HG02759 (cell line): ENCODE data around the gene SHC4.
"Not testable (repeated sequence)": the region's sequence is repeated elsewhere in the genome, so short reads cannot be mapped to it uniquely, and the experiment has no call there.

Experiments
- ATAC-seq: cut with Tn5 transposase; IDR thresholded peaks from one replicate; pipeline ENCODE4 v1.9.1; 2021; ENCODE audit warnings: mild to moderate bottlenecking, moderate library complexity; ENCODE audit not compliant: unreplicated experiment

The SHC4 gene

DNA sequence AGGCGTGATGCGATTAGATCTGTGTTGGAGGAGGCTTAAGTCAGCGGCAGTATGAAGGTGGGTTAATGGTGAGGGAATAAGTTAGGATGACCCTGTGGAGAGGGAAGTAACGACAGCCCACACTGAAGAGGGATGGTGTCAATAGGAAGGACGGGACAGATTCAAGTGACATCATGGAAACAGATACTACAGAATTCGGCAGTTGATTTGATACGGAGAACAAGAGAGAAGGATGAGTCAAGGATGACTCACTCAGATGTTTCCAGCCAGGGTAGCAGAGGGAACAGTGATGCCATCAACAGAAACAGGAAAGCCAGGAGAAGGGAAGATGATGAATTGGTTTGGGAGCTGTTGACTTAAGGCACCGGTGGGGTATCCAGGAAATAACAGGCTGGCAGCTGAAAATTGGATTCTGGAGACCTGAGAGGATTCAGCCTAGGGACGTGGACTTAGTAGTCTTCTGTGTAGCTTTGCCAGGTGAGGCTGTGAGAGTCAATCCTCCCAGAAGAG, 38.0 kb downstream of the SHC4 start:
- ATAC-seq = no peak

DNA sequence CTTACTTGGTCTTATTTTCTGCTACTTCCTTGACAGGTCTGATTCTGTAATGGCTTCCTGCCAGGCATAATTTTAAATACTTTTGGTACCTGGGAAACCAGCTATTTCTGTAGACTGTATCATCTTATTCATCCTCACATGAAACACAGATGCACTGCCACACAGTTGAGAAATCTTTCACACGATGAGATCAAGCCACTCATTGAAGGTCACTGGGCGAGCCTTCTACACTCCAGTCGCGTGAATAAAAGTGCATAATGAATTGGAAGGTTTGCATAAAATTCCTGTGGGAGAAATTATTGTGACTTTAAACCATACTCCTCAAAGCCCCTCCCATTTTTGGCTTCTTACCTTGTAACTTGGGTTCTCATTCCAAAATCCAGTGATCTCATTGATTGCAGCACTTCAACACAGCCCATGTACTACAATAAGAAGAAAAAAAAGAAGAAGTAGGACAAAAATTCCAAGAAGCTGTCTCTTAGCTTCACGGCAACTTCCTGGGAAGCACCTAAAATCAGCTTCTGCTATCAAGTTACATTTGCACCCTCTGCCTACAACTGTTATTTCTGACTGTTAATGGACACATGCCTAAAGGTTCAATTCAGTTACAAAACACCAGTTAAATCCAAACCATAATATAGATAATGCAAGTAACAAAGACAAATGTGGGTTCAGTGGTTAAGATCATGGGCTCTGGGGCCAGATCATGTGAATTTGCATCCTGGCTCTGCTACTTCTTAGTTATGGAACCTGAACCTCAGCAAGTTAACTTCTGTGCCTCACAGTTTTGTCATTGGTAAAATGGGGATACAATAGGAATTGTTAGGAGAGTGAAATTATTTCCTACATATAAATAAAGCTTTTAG, 39.0 kb downstream of the SHC4 start:
- no peak for ATAC-seq

DNA sequence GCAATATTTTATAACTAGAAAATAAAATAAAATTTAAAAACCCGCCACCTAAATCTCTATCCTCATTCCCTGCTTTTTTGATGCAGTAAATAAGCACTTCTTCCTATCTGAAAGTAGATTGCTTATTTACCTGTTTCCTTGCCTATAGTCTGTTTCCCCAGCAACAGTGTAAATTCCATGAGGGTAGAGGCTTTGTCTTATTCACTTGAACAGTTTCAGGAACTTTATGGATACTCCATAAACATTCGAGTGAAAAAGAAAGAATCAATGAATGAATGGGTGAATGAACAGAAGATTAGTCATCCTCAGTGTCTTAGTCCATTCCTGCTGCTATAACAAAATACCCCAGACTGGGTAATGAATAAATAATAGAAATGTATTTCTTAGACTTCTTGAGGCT, 41.7 kb downstream of the SHC4 start:
- no peak for ATAC-seq

DNA sequence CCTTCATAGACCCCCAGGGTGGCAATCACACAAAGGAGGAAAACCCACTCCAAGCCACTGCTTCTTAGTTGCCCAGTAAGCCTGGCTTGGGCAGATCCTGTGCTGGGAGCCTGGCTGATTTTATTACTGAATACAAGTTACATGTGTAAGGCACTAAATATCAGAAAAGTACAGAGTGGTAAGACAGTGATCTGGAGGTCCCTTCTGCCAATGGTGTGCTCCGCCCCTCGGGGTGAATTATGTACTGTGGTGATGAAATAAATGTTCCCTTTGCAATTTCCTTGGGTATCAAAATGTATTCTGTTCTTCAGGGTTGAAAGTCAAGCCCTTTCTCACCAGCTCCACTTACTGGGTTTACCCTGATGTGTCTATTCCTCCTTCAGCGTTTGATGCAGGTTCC, 47.0 kb downstream of the SHC4 start:
- ATAC-seq = no peak

DNA sequence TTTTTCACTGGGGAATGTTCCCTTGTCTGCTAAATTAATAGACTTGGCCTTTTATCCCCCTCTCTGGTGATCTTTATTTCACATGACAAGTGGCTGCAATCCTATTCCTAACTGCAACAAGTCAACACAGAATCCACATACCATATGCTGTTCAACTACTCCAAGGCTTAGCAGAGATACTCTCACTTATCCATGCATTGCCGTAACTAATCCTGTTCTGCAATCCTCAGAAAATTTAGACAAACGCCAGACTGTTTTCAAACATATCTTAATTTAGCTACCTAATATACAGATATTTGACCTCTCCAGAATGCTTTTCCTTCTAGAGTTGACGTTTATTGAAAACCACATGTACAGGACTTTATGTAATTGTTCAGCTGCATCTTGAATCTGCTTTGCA, 47.9 kb downstream of the SHC4 start:
- no peak for ATAC-seq

DNA sequence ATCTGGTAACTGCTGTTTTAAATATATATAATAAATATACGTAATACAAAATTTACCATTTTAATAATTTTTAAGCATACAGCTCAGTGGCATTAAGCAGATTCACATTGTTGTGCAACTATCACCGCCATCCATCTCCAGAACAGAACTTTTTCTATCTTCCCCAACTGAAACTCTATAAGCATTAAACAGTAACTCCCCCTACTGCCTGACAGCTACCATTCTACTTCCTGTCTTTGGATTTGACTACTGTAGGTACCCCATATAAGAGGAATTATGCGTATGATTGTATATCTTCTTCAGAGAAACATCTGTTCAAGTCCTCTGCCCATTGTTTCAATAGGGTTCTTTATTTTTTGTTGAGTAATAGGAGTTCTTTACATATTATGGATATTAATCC, 49.0 kb downstream of the SHC4 start:
- no peak for ATAC-seq

DNA sequence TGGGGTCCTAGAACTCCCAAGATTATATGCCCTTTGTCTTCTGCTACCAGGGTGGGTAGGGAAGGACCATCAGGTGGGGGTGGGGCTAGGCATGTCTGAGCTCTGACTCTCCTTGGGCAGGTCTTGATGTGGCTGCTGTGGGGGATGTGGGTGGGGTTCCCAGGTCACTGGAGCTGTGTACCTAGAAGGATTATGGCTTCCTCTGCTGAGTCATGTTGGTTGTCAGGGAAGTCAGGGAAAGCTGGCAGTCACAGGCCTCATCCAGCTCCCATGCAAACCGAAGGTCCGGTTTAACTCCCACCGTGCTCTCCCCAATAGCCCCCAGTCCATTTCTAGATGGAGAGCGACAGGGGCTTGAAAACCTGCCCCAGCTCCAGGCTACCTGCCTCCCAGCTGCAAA, 50.6 kb downstream of the SHC4 start:
- no peak for ATAC-seq

DNA sequence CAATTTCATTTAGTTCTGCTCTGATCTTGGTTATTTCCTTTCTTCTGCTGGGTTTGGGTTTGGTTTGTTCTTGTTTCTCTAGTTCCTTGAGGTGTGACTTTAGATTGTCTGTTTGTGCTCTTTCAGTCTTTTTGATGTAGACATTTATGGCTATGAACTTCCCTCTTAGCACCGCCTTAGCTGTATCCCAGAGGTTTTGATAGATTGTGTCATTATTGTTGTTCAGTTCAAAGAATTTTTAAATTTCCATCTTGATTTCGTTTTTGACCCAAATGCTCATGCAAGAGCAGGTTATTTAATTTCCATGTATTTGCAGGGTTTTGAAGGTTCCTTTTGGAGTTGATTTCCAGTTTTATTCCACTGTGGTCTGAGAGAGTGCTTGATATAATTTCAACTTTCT, 53.2 kb downstream of the SHC4 start:
- not testable (repeated sequence) for ATAC-seq

DNA sequence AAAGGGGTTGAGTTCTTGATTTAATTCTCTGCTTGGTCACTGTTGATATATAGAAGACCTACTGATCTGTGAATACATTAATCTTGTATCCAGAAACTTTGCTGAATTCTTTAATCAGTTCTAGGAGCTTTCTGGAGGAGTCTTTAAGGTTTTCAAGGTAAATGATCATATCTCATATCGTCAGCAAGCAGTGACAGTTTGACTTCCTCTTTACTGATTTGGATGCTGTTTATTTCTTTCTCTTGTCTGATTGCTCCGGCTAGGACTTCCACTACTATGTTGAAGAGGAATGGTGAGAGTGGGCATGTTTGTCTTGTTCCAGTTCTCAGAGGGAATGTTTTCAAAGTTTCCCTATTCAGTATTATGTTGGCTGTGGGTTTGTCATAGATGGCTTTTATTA, 54.4 kb downstream of the SHC4 start:
- ATAC-seq = not testable (repeated sequence)

DNA sequence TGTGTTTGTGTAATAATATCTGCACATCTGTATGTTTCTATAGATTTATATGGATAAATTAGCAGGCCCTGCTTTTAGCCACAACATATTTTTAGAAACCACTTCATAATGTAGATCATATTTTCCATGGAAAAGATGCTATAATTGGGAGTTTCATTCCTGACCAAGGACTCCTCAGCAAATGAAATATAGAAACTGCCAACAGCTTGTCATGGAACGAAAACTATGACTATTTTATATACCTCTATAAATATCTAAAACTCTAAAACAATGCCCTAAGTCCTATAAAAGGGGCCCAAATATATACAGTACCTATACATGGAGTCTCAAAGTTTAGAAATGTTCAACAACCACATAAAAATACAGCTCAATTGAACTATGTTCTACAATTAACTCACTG, 57.9 kb downstream of the SHC4 start:
- no peak for ATAC-seq

DNA sequence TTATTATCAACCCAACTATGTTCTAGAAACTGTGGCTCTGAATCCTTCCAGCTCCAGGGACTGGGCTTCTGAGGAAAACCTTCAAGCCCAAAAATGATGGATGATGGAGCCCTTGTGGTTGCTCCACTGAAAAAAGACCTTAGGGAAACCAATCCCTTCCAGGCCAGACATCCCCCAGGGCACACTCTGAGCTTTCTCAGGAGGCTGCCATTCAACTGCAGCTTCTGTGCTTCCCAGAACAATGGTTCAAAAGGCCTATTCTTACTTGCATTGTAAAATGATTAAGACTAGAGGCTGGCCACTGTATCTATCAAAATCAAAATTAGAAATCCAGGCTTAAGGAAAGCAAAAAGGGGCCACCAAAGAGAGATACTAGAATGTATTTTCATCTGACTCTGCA, 58.5 kb downstream of the SHC4 start:
- no peak for ATAC-seq

DNA sequence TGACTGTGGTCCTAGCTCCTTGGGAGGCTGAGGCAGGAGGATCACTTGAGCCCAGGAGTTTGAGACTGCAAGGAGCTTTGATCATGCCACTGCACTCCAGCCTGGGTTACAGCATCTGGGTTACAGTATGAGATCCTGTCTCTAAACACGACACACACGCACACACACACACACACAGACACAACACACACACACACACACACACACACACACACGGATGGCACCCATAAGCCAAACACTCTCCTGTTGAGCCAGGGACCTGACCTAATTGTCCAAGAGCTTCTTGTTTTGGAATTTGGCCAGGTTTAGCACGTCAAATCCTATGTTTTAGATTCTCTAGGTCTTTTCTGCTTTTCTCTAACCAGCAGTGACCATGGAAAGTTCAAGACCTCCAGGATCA, 59.0 kb downstream of the SHC4 start:
- ATAC-seq = no peak

DNA sequence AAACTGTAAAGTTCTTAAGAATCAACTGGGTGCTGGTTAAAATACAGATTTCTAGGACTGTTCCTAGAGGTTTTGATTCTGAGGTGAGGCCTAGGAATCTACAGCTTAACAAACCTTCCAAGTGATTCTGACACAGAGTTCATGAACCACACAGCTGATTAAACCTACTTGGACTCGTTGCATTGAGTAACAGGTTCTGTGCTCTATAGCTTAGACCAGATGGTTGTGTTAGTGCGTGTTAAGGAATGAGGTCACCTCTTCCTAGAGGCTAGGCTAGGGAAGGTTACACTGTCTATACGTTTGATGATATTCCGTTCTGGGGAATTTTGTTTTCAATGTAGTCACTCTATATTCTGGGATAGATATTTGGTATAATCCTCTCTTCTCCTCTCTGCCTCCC, 63.9 kb downstream of the SHC4 start:
- no peak for ATAC-seq

DNA sequence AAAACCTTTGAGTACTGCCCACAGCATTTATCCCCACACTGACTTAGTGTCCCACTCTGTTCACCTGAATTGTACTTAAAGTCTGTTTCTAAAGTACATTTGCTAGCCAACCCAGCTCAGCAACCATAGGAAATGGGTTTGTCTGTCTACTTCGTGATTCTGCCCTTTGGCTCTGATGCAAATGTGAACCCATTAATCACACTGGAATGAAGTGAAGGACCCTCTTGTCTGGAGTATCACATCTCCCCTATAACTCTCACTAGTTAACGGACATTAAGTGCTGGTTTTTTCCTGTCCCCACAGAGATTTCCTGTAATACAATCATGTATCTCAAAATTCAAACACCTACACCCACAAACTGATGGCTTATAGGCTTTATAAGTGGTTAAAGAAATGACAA, 65.3 kb downstream of the SHC4 start:
- no peak for ATAC-seq

DNA sequence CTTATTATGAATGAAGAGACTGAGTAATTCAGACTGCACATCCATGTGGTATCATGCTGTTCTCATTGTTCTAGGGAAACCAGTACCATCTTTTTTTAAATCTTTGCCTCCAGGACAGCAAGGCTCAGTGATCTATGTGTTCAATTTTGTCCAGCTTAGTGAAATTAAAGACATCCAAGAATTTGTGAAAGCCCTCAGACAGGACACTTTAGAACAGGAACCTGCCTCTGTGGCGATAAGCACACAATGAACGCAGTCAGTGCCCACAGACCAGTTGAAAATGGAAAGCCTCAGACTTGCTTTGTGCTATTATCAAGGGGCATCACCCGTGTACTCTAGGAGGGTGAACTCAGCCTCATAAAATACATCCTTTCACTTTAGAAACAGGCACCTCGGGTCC, 65.7 kb downstream of the SHC4 start:
- no peak for ATAC-seq

DNA sequence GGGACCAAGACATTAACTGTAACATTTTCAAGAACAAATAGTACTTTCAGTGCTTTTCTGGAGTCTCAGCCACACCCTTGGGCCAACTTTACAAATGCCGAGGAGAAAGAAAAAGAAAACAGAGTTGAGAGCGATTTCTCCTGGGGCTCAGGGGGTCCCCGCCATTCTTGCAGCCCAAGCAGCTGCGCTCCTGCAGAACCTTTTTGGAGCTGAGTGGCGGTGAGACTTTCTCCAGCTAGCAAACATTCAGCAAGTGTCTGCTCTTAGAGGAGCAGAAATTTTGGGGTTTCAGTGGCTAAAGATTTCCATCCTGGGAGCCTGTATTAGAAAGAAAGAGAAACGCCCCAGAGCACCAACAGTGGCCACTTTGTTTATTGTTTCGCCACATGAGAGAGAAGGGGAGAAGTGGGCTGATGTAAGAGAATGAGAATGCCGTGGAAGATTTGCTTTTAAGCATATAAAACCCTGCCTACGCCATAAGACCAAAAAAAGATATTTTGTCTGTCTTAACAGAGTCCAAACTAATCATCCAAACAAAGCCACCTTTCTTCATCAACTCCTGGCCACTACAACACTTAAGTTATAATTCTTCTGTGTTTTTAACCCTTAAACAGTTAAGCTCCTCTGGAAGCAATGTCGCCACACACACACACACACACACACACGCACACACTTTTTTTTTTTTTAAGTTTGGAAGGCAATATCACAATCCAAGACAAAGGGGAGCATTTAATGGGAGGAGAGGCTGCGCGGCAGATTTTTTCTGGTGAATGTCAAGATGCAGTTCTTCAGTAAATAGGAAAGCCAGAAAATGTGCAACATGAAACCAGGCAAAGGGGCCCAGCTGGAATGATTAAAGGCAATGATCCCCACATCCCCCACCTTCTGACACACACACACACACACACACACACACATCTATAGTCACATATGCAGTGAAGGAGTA, 66.6 kb downstream of the SHC4 start:
- ATAC-seq = no peak

DNA sequence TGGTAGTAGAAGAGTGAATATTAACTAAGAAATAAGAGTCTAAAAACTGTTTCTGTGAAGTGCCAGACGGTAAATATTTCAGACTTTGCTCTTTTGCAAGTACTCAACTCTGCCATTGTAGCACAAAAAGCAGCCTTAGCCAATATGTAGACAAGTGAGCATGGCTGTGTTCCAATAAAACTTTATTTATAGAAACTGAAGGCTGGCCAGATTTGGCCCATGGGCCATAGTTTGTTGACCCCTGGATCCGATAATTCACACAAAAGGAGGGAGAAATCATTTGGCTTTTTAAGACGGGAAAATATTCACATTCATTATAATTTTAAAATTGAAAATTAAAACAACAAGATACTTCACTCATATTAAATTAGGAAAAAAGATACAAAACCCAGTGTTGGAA, 70.4 kb downstream of the SHC4 start:
- ATAC-seq = no peak

DNA sequence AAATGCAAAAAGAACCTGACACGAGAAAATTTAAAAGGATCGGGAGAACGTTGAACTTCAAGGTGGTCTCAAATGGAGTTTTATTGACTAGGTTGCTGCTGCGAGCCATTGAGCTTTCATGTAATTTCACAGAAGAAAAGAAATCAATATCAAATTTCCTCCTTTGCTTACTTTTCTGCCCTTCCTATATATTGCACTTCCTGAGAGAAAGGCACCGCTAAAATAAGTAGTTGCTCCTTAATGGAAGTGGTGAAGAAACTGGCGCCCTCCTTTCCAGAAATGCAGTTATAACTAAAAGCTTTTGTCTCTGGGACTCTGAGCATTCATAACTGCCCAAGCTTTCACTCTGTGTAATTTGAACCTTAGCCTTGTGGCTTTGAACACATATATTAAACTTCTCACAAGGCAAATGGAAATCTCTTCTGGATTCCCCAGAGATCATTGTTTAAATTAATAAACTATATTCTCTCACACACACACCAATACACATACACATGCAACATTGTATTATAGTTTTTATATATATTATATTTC, 72.4 kb downstream of the SHC4 start:
- ATAC-seq = no peak

DNA sequence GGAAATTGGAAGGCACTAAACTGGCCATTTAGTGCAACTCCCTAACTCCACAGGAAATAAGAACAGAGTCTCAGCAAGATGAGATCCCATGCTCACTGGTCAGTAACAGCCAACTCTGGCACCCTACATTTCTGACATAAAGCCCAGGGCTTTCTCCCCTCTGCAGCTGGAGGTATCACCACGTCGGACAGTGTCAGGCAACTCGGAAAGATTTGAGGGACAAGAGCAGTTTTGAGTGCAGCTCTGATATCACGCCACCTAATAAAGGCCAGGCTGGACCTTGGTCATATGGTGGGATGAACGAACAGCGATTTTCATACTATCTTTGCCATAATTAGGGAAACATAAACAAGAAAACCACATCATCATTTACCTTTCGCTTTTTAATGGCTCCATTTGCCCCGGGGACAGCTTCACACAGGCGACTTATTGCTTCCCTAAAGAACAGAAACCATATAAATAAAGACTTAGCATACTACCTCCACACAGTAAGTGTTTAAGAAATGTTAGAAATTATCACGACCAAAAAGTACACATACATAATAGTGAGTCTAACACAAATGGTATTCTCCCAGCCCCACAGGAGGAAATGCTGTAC, 73.2 kb downstream of the SHC4 start:
- no peak for ATAC-seq

DNA sequence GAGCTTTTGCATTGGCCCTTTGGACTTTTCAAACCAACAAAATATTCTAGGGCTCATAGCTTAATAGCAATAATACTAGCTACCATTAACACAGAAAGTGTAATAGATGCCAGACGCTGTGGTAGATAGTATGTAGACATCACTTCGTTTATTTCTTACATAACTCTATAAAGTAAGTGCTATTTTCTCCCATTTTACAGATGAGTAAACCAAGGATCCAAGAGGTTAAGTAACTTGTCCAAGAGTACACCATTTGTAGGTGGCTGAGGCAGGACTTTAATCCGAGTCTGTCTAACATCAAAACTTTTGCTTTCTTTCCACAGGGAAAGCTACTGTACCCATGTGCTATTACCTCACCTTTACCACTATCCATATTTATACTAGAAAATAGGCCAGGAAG, 73.8 kb downstream of the SHC4 start:
- ATAC-seq = no peak

DNA sequence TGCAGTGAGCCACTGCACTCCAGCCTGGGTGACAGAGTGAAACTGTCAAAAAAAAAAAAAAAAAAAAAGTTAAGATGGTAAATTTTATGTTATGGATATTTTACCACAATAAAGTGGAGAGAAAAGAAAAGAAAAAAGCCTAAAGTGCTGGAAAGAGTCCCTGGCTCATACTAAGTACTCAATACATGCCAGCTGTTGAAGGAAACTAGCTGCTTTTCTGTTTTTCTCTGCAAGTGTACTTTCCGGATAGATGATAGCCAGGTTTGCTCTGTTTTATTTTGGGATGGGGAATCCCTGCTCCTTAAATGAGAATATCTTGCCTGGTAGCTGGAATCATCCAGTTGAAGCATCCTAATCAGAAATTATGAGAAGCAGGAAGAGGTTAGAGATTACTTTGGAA, 74.9 kb downstream of the SHC4 start:
- ATAC-seq = no peak
